GM21786 (cell line): ENCODE results near the gene HNRNPAB.
"Not testable (repeated sequence)": the region's sequence is repeated elsewhere in the genome, so short reads cannot be mapped to it uniquely, and the experiment has no call there.

Experiments
- ATAC-seq: cut with Tn5 transposase; IDR thresholded peaks from one replicate; pipeline ENCODE4 v1.9.1; 2021; ENCODE audit not compliant: unreplicated experiment

HNRNPAB gene

GRCh38 chr5:178229111-178229510 is 24.8 kb downstream of the HNRNPAB start:
- ATAC-seq, result not testable (repeated sequence)

GRCh38 chr5:178229861-178230260 is 25.5 kb downstream of the HNRNPAB start:
- no peak for ATAC-seq

- ATAC-seq, result no peak
Observed at GRCh38 chr5:178230879-178231538, 26.7 kb downstream of the HNRNPAB start.

GRCh38 chr5:178231539-178232123 is 27.3 kb downstream of the HNRNPAB start:
- ATAC-seq, result peak; percentile 2

GRCh38 chr5:178232124-178232919 is 28.0 kb downstream of the HNRNPAB start, which contains the start of gene PHYKPL:
PHYKPL (minus strand) TSS chr5:178232802; CDS start chr5:178232550, 252 bp downstream.
- peak; percentile 68 for ATAC-seq

- ATAC-seq, result no peak
Observed at GRCh38 chr5:178232920-178233429, 28.6 kb downstream of the HNRNPAB start.

GRCh38 chr5:178234121-178234749 is 29.9 kb downstream of the HNRNPAB start:
- ATAC-seq, result no peak

- no peak for ATAC-seq
Observed at GRCh38 chr5:178234750-178235587, 30.6 kb downstream of the HNRNPAB start.

GRCh38 chr5:178235588-178235974 is 31.2 kb downstream of the HNRNPAB start:
- ATAC-seq, result no peak

GRCh38 chr5:178236126-178236525 is 31.8 kb downstream of the HNRNPAB start:
- ATAC-seq, result no peak

- no peak for ATAC-seq
Observed at GRCh38 chr5:178236679-178237078, 32.3 kb downstream of the HNRNPAB start.

- ATAC-seq, result no peak
Observed at GRCh38 chr5:178237431-178238312, 33.3 kb downstream of the HNRNPAB start.

- no peak for ATAC-seq
Observed at GRCh38 chr5:178238313-178238635, 33.9 kb downstream of the HNRNPAB start.

- ATAC-seq, result no peak
Observed at GRCh38 chr5:178238711-178239592, 34.6 kb downstream of the HNRNPAB start.

- ATAC-seq, result not testable (repeated sequence)
Observed at GRCh38 chr5:178239626-178240301, 35.4 kb downstream of the HNRNPAB start.

GRCh38 chr5:178240341-178240741 is 36.0 kb downstream of the HNRNPAB start:
- ATAC-seq, result no peak

GRCh38 chr5:178240766-178241165 is 36.4 kb downstream of the HNRNPAB start:
- no peak for ATAC-seq

GRCh38 chr5:178241231-178241663 is 36.9 kb downstream of the HNRNPAB start:
- no peak for ATAC-seq
